HG03521 (cell line): ENCODE measurements around the gene MYO9A.
A peak's percentile ranks its signal among the peaks of the same experiment; 100 is the strongest.

Source experiments
- ATAC-seq: cut with Tn5 transposase; IDR thresholded peaks from one replicate; pipeline ENCODE4 v1.9.1; 2021; ENCODE audit warnings: mild to moderate bottlenecking, moderate library complexity; ENCODE audit not compliant: unreplicated experiment

MYO9A gene

GRCh38 chr15:71789616-71790015, 328.3 kb downstream of the MYO9A start:
- no peak for ATAC-seq

DNA sequence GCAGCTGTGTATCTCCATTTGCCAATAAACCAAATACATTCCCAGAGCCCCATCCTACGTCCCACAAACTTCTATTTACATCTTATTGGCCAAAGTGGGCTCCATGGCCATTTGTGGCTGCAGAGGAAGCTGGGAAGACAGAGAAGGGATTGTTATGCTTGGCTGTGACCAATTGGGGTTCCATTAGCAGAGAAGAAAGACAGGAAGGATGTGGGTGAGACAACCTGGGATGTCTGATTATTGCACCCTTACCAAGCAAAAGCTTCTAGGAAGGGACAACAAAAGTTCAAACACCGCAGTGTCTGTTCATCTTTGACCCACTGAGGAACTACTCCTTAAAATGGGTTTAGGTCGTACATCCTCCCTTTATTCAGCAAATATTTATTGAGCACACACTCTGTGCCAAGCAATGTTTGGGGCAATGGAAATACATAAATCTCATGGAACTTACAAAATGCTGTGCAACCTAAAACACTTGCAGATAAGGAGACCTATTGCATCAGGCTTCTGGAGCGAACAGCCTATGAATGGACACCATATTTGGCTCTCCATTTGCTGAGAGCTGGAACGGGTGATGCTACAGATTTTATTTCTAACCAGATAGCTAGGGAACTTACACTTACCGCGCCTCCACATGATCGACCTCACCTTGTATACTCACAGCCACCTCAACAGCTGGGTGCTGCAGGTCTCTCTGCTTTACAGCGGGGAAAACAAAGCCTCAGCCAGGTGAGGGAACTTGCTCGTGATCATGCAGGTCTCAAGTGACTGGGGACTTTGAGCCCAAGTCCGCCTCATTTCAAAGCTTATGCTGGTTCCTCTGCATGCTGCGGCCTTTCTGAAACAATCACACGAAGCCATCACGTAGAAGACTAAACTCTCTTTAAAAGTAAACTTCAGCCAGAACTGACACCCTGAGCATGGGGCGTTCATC, 329.0 kb downstream of the MYO9A start:
- no peak for ATAC-seq

- no peak for ATAC-seq
Measured at GRCh38 chr15:71786673-71787072, 331.3 kb downstream of the MYO9A start.

DNA sequence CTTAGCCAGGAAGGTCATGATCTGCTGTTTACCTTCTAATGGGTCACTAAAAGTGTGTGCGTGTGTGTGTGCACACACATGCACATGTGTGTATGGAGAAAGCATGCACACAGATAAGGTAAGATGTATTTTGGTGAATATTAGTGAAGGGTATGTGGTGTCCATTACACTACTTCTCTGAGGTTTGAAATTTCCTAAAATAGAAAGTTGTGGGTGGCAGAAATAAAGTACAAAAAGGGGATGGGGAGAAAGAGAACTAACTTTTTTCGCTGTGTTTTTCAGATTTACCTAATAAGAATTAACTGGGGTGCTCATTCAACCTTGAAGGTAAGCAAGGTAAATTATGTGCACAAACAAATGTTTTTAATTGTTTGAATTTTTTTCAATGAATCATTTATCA, 332.0 kb downstream of the MYO9A start:
- ATAC-seq, result no peak

DNA sequence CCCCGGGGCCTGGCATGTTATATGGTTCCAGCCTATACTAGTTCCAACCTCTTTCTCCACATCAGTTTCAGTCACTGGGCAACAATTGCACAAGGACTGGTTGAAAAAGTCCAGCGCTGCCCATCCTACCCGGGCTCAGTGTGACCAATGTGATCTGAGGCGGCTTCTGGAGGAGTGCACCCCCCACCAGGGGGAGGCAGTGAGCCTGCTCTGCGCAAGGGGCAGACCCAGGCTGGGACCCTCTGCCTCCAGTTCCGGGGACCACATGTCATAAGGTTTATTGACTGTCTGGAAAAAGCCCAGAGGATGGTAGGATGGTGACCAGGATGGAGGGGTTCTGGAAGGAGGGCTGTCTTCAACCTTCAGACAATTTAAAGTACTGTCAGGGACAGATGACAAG, 333.2 kb downstream of the MYO9A start:
- ATAC-seq, result no peak

GRCh38 chr15:71782422-71783165, 335.4 kb downstream of the MYO9A start:
- ATAC-seq, result no peak

DNA sequence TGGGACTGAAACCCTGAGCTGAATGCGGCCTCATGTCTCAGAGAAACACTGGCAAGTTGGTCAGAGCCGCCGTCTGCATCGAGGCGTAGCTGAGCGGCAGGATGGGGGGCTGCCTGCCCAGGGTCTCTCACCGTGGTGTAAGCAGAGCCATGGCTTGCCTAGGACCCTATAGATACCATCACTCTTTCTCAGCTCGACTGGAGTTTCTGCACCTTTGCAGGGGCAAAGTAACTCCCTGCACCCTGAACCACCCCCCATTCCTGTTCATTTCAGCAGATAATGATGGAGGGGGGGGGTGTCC, 336.0 kb downstream of the MYO9A start:
- no peak for ATAC-seq

- no peak for ATAC-seq
Measured at GRCh38 chr15:71781179-71781964, 336.6 kb downstream of the MYO9A start.

- ATAC-seq, result peak; percentile 58
Measured at GRCh38 chr15:71780115-71780976, 337.6 kb downstream of the MYO9A start.

DNA sequence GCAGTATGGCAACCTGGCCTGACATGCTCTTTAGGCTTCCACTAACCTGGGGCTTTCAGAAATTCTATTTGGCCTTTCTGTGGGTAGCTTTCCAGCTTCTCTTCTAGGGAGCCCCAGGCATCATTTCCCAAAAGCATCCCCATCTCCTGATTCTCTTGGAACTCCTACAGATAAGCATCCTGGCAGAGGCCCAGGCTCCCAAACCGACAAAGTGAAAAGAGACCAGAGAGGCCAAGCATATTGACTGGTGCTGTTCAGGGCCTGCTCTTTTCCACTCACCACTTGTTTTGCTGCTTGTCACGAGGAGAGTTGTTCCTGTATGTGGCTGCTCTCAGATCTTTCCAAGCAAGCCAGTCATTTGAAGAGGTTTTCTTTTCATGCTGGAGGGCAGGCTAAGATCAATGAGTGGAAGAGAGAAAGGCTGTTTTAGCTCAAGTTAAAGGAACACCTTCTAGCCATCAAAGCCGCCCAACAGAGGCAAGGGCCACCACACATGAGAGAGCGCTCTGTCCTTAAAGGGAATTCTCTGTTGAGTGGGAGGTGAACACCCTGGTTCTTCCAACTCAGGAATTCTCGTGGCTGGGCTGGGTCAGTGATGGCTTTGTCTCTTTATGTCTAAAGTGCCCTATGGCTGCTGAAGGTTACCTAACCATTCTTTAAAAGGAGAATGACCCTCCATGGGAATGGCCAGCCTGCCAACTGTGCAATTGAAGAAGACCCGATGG, 338.7 kb downstream of the MYO9A start:
- ATAC-seq, result no peak

GRCh38 chr15:71777216-71777943, 340.6 kb downstream of the MYO9A start:
- ATAC-seq, result no peak

DNA sequence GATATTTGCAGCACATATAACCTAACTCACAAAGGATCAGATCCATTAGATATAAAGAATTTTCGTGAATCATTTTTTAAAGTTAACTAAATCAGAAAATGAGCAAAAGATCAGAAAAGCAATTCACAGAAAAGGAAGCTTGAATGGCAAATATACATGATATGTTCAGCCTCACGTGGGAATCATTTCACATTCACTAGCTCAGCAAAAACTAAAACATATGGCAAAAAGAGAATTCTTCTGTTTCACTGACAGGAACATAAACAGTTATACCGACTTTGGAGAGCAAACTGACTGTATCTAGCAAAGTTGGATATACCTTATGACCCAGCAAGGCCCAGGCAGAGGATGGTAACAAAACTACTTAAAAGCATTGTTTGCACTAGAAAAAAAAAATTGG, 341.6 kb downstream of the MYO9A start:
- ATAC-seq, result no peak

GRCh38 chr15:71775856-71776255, 342.1 kb downstream of the MYO9A start:
- ATAC-seq, result no peak

DNA sequence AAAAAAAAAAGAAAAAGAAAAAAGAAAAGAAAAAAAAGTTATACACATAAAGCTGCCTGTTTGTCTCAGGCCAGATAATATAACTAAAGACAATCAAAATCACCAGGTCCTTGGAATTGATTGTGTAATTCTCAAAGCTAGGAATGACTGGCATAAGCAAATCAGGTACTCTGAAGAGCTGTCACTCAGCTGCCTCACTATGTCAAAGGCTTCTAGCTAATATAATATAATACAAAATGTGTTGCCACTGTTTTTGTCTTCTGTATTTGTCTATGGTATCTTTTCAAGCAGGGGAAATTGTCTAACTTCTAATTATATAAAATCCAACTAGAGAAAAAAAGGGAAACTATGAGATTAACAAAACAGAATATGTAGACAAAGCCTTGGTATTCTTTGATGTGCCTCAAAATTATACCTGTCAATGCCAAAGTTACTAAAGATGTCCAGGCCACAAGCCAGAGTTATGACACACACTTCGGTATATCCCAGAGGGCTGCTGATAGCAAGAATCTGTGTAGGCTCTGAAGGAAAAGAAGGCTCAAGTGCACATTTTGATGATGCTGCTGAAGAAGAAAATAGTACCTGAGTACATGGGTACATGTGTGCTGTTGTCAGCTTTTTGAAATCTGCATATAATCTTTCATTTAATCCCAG, 344.6 kb downstream of the MYO9A start:
- no peak for ATAC-seq
